NT2/D1 (cell line): ENCODE measurements around the gene GRM7.

Experiments used
- SUZ12 ChIP-seq: IDR thresholded peaks from 2 replicates; pipeline ENCODE4 v1.6.1; 2011; ENCODE audit not compliant: insufficient read length, insufficient read depth; ENCODE audit errors: extremely low read depth
- YY1 ChIP-seq: IDR thresholded peaks from 2 replicates; pipeline ENCODE4 v1.6.1; 2011; ENCODE audit not compliant: insufficient read length, insufficient read depth
- ZNF274 ChIP-seq: IDR thresholded peaks from 2 replicates; pipeline ENCODE4 v1.6.1; 2011; ENCODE audit warnings: mild to moderate bottlenecking, low read depth, low read length

- TF ChIP-seq YY1, result no peak
- no peak for TF ChIP-seq ZNF274
- no peak for TF ChIP-seq SUZ12
Observed at GRCh38 chr3:7498715-7499114, 637.8 kb downstream of the GRM7 start.
